ENCODE measurements around the gene IPPK.

Gene IPPK

DNA sequence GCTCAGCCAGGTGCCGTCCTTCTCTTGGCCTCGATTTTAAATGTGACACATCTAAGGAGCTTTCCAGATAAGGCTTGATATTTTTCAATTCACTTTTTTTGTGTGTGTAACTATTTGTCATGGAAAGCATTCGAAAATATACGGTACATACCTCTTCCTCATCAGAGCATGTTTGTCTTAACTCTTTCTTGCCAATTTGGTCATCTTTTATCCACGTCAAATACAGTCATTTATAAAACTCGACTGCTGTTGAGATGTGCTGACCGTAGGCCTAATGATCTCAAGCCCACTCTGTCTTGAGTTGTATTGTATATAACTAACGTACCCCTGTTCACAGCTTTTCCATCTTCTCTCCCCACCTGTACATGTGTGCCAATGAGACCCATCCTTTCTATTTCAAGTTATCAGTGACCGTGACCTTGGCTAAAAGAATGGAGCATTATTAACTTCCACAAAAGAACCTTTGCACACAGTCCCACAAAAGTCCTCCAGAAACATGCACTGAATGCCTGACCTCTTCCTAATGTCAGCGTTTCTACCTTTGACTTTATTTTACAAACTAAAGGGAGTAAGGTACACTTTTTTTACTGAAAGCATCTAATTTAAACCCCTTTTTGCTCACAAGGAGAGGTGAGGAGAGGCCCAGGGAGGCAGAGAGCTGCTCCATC is 61.6 kb downstream of the IPPK start:
- Histone ChIP-seq H2AK5ac (ENCODE audit: low read depth, low read length) (no peak overlapping the region), H2BK5ac (ENCODE audit: low read length) (no peak overlapping the region), H3K14ac (ENCODE audit: low read length) (no peak overlapping the region), H3K4me3 (ENCODE audit: low read length in 2 of 2) (no peak overlapping the region), H4K91ac (ENCODE audit: low read depth, low read length, poor library complexity) (no peak overlapping the region), H3K9me3 (replicated peaks in 1 of 2; ENCODE audit: control insufficient read depth in 2 of 2, insufficient read depth in 1 of 2, low read depth in 1 of 2, low read length in 2 of 2) (peaks cover 0 to 11% of the 10 kb centered on the region in 2 donors), H3K27me3 (ENCODE audit: control insufficient read depth in 3 of 3, insufficient read depth in 3 of 3, low read depth in 1 of 3, low read length in 3 of 3) (no peaks in the 10 kb centered on the region), H2BK15ac (ENCODE audit: low read length) (peak overlapping the region; percentile 15), H3K23ac (ENCODE audit: low read depth, low read length, poor library complexity) (no peak overlapping the region), H3K79me1 (ENCODE audit: low read depth, low read length) (no peaks in the 10 kb centered on the region), H2BK12ac (ENCODE audit: low read length) (no peak overlapping the region), H3K4ac (ENCODE audit: low read length) (no peak overlapping the region), H4K8ac (ENCODE audit: low read depth, low read length) (no peak overlapping the region), H2AFZ (ENCODE audit: low read length) (peak overlapping the region; percentile 89), H3K4me1 (ENCODE audit: control insufficient read depth in 2 of 2, insufficient read depth in 1 of 2, low read depth in 1 of 2, low read length in 2 of 2) (peaks cover 12 to 14% of the 10 kb centered on the region in 2 donors), H2BK120ac (ENCODE audit: low read depth, low read length) (no peak overlapping the region), H3K18ac (ENCODE audit: low read length) (peak overlapping the region; percentile 84), H3K4me2 (ENCODE audit: insufficient read depth, low read length, poor library complexity, severe bottlenecking) (no peak overlapping the region), H3K9ac (ENCODE audit: low read depth, low read length, poor library complexity) (no peak overlapping the region), H3K36me3 (replicated peaks in 1 of 2; ENCODE audit: control insufficient read depth in 2 of 2, insufficient read depth in 2 of 2, low read length in 2 of 2) (peaks cover 4 to 30% of the 10 kb centered on the region in 2 donors), H3K27ac (replicated peaks; ENCODE audit: low read length) (peak overlapping the region; percentile 87)
- DNase-seq (ENCODE audit: low spot score) = no peak
- WGBS, 2 donors (ENCODE audit: extremely low coverage in 2 of 2, insufficient read length in 2 of 2, insufficient replicate concordance in 1 of 2) = no CpG with 5 or more reads among the region's 10 CpGs

DNA sequence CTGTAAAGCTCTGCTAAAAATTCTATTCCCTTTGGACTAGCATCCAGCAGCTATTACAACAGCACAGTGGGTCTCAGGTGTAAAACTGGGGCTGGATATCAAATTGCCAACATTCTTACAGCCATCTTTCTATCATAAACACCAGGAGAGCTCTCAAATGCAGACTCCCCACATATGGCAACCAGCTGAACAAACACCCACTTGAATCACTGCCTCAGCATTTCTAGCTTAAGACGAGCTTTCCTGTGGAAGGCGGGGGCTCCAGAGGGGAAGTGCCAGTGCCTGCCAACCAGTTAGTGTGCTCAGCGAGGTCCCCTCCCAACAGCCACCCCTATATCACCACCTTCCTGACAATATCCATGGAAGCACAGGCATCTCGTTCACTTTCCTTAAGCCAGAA is 62.2 kb downstream of the IPPK start:
- Histone ChIP-seq H3K9me3 (replicated peaks in 1 of 2; ENCODE audit: control insufficient read depth in 2 of 2, insufficient read depth in 1 of 2, low read depth in 1 of 2, low read length in 2 of 2) (peaks cover 0 to 11% of the 10 kb centered on the region in 2 donors), H3K27me3 (ENCODE audit: control insufficient read depth in 3 of 3, insufficient read depth in 3 of 3, low read depth in 1 of 3, low read length in 3 of 3) (no peaks in the 10 kb centered on the region), H3K14ac (ENCODE audit: low read length) (no peak overlapping the region), H4K8ac (ENCODE audit: low read depth, low read length) (no peak overlapping the region), H3K4me1 (ENCODE audit: control insufficient read depth in 2 of 2, insufficient read depth in 1 of 2, low read depth in 1 of 2, low read length in 2 of 2) (peaks cover 12 to 14% of the 10 kb centered on the region in 2 donors), H4K91ac (ENCODE audit: low read depth, low read length, poor library complexity) (no peak overlapping the region), H2BK15ac (ENCODE audit: low read length) (no peak overlapping the region), H3K36me3 (replicated peaks in 1 of 2; ENCODE audit: control insufficient read depth in 2 of 2, insufficient read depth in 2 of 2, low read length in 2 of 2) (peaks cover 4 to 24% of the 10 kb centered on the region in 2 donors), H3K79me1 (ENCODE audit: low read depth, low read length) (no peaks in the 10 kb centered on the region), H3K4me3 (ENCODE audit: low read length in 2 of 2) (no peak overlapping the region), H3K9ac (ENCODE audit: low read depth, low read length, poor library complexity) (no peak overlapping the region), H3K18ac (ENCODE audit: low read length) (no peak overlapping the region), H3K27ac (replicated peaks; ENCODE audit: low read length) (no peak overlapping the region), H2BK5ac (ENCODE audit: low read length) (no peak overlapping the region), H2AFZ (ENCODE audit: low read length) (no peak overlapping the region), H3K23ac (ENCODE audit: low read depth, low read length, poor library complexity) (no peak overlapping the region), H2AK5ac (ENCODE audit: low read depth, low read length) (no peak overlapping the region), H2BK12ac (ENCODE audit: low read length) (no peak overlapping the region), H2BK120ac (ENCODE audit: low read depth, low read length) (no peak overlapping the region), H3K4me2 (ENCODE audit: insufficient read depth, low read length, poor library complexity, severe bottlenecking) (no peak overlapping the region), H3K4ac (ENCODE audit: low read length) (no peak overlapping the region)
- DNase-seq (ENCODE audit: low spot score) = no peak
- WGBS, 2 donors (ENCODE audit: extremely low coverage in 2 of 2, insufficient read length in 2 of 2, insufficient replicate concordance in 1 of 2) = no CpG with 5 or more reads among the region's 4 CpGs

GRCh38 chr9:92607088-92607487 is 62.8 kb downstream of the IPPK start:
- Histone ChIP-seq H2BK5ac (ENCODE audit: low read length) (no peak overlapping the region), H3K4me2 (ENCODE audit: insufficient read depth, low read length, poor library complexity, severe bottlenecking) (no peak overlapping the region), H3K27ac (replicated peaks; ENCODE audit: low read length) (no peak overlapping the region), H3K4me3 (ENCODE audit: low read length in 2 of 2) (no peak overlapping the region), H2BK15ac (ENCODE audit: low read length) (no peak overlapping the region), H3K9ac (ENCODE audit: low read depth, low read length, poor library complexity) (no peak overlapping the region), H2AK5ac (ENCODE audit: low read depth, low read length) (no peak overlapping the region), H3K4ac (ENCODE audit: low read length) (no peak overlapping the region), H3K36me3 (replicated peaks in 1 of 2; ENCODE audit: control insufficient read depth in 2 of 2, insufficient read depth in 2 of 2, low read length in 2 of 2) (peaks cover 4 to 17% of the 10 kb centered on the region in 2 donors), H2BK12ac (ENCODE audit: low read length) (no peak overlapping the region), H3K4me1 (ENCODE audit: control insufficient read depth in 2 of 2, insufficient read depth in 1 of 2, low read depth in 1 of 2, low read length in 2 of 2) (peaks cover 12 to 14% of the 10 kb centered on the region in 2 donors), H3K23ac (ENCODE audit: low read depth, low read length, poor library complexity) (no peak overlapping the region), H3K18ac (ENCODE audit: low read length) (no peak overlapping the region), H4K8ac (ENCODE audit: low read depth, low read length) (no peak overlapping the region), H3K79me1 (ENCODE audit: low read depth, low read length) (no peaks in the 10 kb centered on the region), H4K91ac (ENCODE audit: low read depth, low read length, poor library complexity) (no peak overlapping the region), H2AFZ (ENCODE audit: low read length) (no peak overlapping the region), H3K27me3 (ENCODE audit: control insufficient read depth in 3 of 3, insufficient read depth in 3 of 3, low read depth in 1 of 3, low read length in 3 of 3) (no peaks in the 10 kb centered on the region), H2BK120ac (ENCODE audit: low read depth, low read length) (no peak overlapping the region), H3K9me3 (replicated peaks in 1 of 2; ENCODE audit: control insufficient read depth in 2 of 2, insufficient read depth in 1 of 2, low read depth in 1 of 2, low read length in 2 of 2) (peaks cover 0 to 11% of the 10 kb centered on the region in 2 donors), H3K14ac (ENCODE audit: low read length) (no peak overlapping the region)
- no peak for DNase-seq (ENCODE audit: low spot score)
- WGBS, 2 donors (ENCODE audit: extremely low coverage in 2 of 2, insufficient read length in 2 of 2, insufficient replicate concordance in 1 of 2) = no CpG with 5 or more reads among the region's 2 CpGs

DNA sequence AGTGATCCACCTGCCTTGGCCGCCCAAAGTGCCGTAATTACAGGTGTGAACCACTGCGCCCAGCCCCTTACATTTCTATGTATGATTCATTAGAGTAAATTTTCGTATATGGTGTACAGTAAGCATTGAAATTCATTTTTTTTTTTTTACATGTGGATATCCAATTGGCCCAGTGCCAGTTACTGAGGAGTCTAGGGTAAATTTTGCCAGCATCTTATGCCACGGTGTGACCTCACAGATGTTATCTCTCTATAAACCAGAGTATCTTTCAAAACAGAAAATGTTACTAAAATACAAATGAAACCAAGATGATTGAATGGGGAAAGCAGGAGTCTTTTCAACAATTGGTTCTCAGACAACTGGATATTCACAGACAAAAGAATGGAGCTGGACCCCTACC is 64.7 kb downstream of the IPPK start:
- H2AK5ac ChIP-seq (ENCODE audit: low read depth, low read length) = no peak overlapping the region

More for the DNA sequence above, 64.7 kb downstream of the IPPK start:
- no peaks in the 10 kb centered on the region for H3K79me1 ChIP-seq (ENCODE audit: low read depth, low read length)
- no peak overlapping the region for H2AFZ ChIP-seq (ENCODE audit: low read length)
- H4K91ac ChIP-seq (ENCODE audit: low read depth, low read length, poor library complexity) = no peak overlapping the region
- H3K9me3 ChIP-seq (replicated peaks in 1 of 2; ENCODE audit: control insufficient read depth in 2 of 2, insufficient read depth in 1 of 2, low read depth in 1 of 2, low read length in 2 of 2) = peaks cover 0 to 11% of the 10 kb centered on the region in 2 donors
- no peaks in the 10 kb centered on the region for H3K36me3 ChIP-seq (replicated peaks in 1 of 2; ENCODE audit: control insufficient read depth in 2 of 2, insufficient read depth in 2 of 2, low read length in 2 of 2)
- H4K8ac ChIP-seq (ENCODE audit: low read depth, low read length) = no peak overlapping the region
- WGBS, 2 donors (ENCODE audit: extremely low coverage in 2 of 2, insufficient read length in 2 of 2, insufficient replicate concordance in 1 of 2) = no CpG with 5 or more reads among the region's 5 CpGs
- no peak overlapping the region for H3K27ac ChIP-seq (replicated peaks; ENCODE audit: low read length)
- no peak overlapping the region for H2BK120ac ChIP-seq (ENCODE audit: low read depth, low read length)
- no peak overlapping the region for H3K4ac ChIP-seq (ENCODE audit: low read length)
- H3K4me1 ChIP-seq (ENCODE audit: control insufficient read depth in 2 of 2, insufficient read depth in 1 of 2, low read depth in 1 of 2, low read length in 2 of 2) = peaks cover 12 to 14% of the 10 kb centered on the region in 2 donors
- no peak overlapping the region for H3K4me2 ChIP-seq (ENCODE audit: insufficient read depth, low read length, poor library complexity, severe bottlenecking)
- H3K23ac ChIP-seq (ENCODE audit: low read depth, low read length, poor library complexity) = no peak overlapping the region
- H3K9ac ChIP-seq (ENCODE audit: low read depth, low read length, poor library complexity) = no peak overlapping the region
- H2BK12ac ChIP-seq (ENCODE audit: low read length) = no peak overlapping the region
- no peak for DNase-seq (ENCODE audit: low spot score)
- H3K4me3 ChIP-seq (ENCODE audit: low read length in 2 of 2) = no peak overlapping the region
- no peak overlapping the region for H3K18ac ChIP-seq (ENCODE audit: low read length)
- no peak overlapping the region for H2BK15ac ChIP-seq (ENCODE audit: low read length)
- H3K27me3 ChIP-seq (ENCODE audit: control insufficient read depth in 3 of 3, insufficient read depth in 3 of 3, low read depth in 1 of 3, low read length in 3 of 3) = no peaks in the 10 kb centered on the region
- no peak overlapping the region for H2BK5ac ChIP-seq (ENCODE audit: low read length)
- H3K14ac ChIP-seq (ENCODE audit: low read length) = no peak overlapping the region

Data from neuronal stem cell (in vitro differentiated cells).